ENCODE measurements around the gene AKR1D1.

The AKR1D1 gene

GRCh38 chr7:138092486-138093028, 16.3 kb downstream of the AKR1D1 start:
- Histone ChIP-seq H3K79me2 (ENCODE audit: control insufficient read depth, low read length) (no peaks in the 10 kb centered on the region), H3K27ac (ENCODE audit: low read depth, low read length) (no peak overlapping the region), H3K4me3 (ENCODE audit: low read length) (no peak overlapping the region), H3K4me2 (ENCODE audit: low read length) (no peak overlapping the region), H3K9me2 (replicated peaks; ENCODE audit: control insufficient read depth, low read length) (no peaks in the 10 kb centered on the region), H4K20me1 (ENCODE audit: control insufficient read depth, insufficient read depth, low read depth, low read length) (no peaks in the 10 kb centered on the region), H3K27me3 (ENCODE audit: control insufficient read depth, low read length) (no peaks in the 10 kb centered on the region), H3K9me3 (ENCODE audit: control insufficient read depth, insufficient read depth, low read length) (no peaks in the 10 kb centered on the region), H3K4me1 (ENCODE audit: control insufficient read depth, low read length) (no peaks in the 10 kb centered on the region), H3K36me3 (ENCODE audit: control insufficient read depth, low read length) (no peaks in the 10 kb centered on the region), H3F3A (ENCODE audit: control insufficient read depth, insufficient read depth) (no peaks in the 10 kb centered on the region)
- no peak for TF ChIP-seq EZH2phosphoT487 (IDR thresholded peaks at IDR 0.05; ENCODE audit: borderline replicate concordance, low read length)
- TF ChIP-seq, protein P1, sequence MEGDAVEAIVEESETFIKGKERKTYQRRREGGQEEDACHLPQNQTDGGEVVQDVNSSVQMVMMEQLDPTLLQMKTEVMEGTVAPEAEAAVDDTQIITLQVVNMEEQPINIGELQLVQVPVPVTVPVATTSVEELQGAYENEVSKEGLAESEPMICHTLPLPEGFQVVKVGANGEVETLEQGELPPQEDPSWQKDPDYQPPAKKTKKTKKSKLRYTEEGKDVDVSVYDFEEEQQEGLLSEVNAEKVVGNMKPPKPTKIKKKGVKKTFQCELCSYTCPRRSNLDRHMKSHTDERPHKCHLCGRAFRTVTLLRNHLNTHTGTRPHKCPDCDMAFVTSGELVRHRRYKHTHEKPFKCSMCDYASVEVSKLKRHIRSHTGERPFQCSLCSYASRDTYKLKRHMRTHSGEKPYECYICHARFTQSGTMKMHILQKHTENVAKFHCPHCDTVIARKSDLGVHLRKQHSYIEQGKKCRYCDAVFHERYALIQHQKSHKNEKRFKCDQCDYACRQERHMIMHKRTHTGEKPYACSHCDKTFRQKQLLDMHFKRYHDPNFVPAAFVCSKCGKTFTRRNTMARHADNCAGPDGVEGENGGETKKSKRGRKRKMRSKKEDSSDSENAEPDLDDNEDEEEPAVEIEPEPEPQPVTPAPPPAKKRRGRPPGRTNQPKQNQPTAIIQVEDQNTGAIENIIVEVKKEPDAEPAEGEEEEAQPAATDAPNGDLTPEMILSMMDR (IDR thresholded peaks at IDR 0.05; ENCODE audit: low read depth, low read length, poor library complexity, severe bottlenecking): no peak

- no peak for TF ChIP-seq EZH2phosphoT487 (IDR thresholded peaks at IDR 0.05; ENCODE audit: borderline replicate concordance, low read length)
- TF ChIP-seq, protein P1 (IDR thresholded peaks at IDR 0.05; ENCODE audit: low read depth, low read length, poor library complexity, severe bottlenecking): no peak
- Histone ChIP-seq H3K27ac (ENCODE audit: low read depth, low read length) (no peak overlapping the region), H3K36me3 (ENCODE audit: control insufficient read depth, low read length) (no peaks in the 10 kb centered on the region), H3K4me2 (ENCODE audit: low read length) (no peak overlapping the region), H3K79me2 (ENCODE audit: control insufficient read depth, low read length) (no peaks in the 10 kb centered on the region), H3K4me1 (ENCODE audit: control insufficient read depth, low read length) (no peaks in the 10 kb centered on the region), H3K27me3 (ENCODE audit: control insufficient read depth, low read length) (no peaks in the 10 kb centered on the region), H4K20me1 (ENCODE audit: control insufficient read depth, insufficient read depth, low read depth, low read length) (no peaks in the 10 kb centered on the region), H3K4me3 (ENCODE audit: low read length) (no peak overlapping the region), H3K9me2 (replicated peaks; ENCODE audit: control insufficient read depth, low read length) (no peaks in the 10 kb centered on the region), H3F3A (ENCODE audit: control insufficient read depth, insufficient read depth) (no peaks in the 10 kb centered on the region), H3K9me3 (ENCODE audit: control insufficient read depth, insufficient read depth, low read length) (no peaks in the 10 kb centered on the region)
These were observed 20.0 kb downstream of the AKR1D1 start for GRCh38 chr7:138095972-138096935.

- TF ChIP-seq EZH2phosphoT487 (IDR thresholded peaks at IDR 0.05; ENCODE audit: borderline replicate concordance, low read length): no peak
- TF ChIP-seq, protein P1 (IDR thresholded peaks at IDR 0.05; ENCODE audit: low read depth, low read length, poor library complexity, severe bottlenecking): peak; percentile 26
- H3K4me2 ChIP-seq (ENCODE audit: low read length): no peak overlapping the region
These were observed 20.9 kb downstream of the AKR1D1 start for GRCh38 chr7:138097064-138097741.

More at GRCh38 chr7:138097064-138097741, 20.9 kb downstream of the AKR1D1 start:
- H3K9me3 ChIP-seq (ENCODE audit: control insufficient read depth, insufficient read depth, low read length): no peaks in the 10 kb centered on the region
- H3K4me3 ChIP-seq (ENCODE audit: low read length): no peak overlapping the region
- no peaks in the 10 kb centered on the region for H3K79me2 ChIP-seq (ENCODE audit: control insufficient read depth, low read length)
- no peaks in the 10 kb centered on the region for H3K36me3 ChIP-seq (ENCODE audit: control insufficient read depth, low read length)
- no peaks in the 10 kb centered on the region for H4K20me1 ChIP-seq (ENCODE audit: control insufficient read depth, insufficient read depth, low read depth, low read length)
- H3K9me2 ChIP-seq (replicated peaks; ENCODE audit: control insufficient read depth, low read length): no peaks in the 10 kb centered on the region
- no peaks in the 10 kb centered on the region for H3K27me3 ChIP-seq (ENCODE audit: control insufficient read depth, low read length)
- no peaks in the 10 kb centered on the region for H3K4me1 ChIP-seq (ENCODE audit: control insufficient read depth, low read length)
- H3K27ac ChIP-seq (ENCODE audit: low read depth, low read length): no peak overlapping the region
- no peaks in the 10 kb centered on the region for H3F3A ChIP-seq (ENCODE audit: control insufficient read depth, insufficient read depth)
